ENCODE measurements around the gene MTERF2.

The MTERF2 gene

GRCh38 chr12:106956048-106956578, 30.8 kb downstream of the MTERF2 start:
- H3K27ac ChIP-seq (ENCODE audit: low read depth, low read length), result peak overlapping the region; percentile 90
- peaks cover 8 to 43% (median 35%) of the 10 kb centered on the region in 5 donors for H3K4me1 ChIP-seq (ENCODE audit: control insufficient read depth in 5 of 5, insufficient read depth in 5 of 5, low read length in 5 of 5)
- no peaks in the 10 kb centered on the region for H3K36me3 ChIP-seq (ENCODE audit: control insufficient read depth in 5 of 5, insufficient read depth in 5 of 5, low read length in 5 of 5)
- H3K4me3 ChIP-seq (ENCODE audit: low read depth in 1 of 5, low read length in 5 of 5), result peak overlapping the region; percentile 70 to 96 (median 94)
- no peaks in the 10 kb centered on the region for H3K9me3 ChIP-seq (ENCODE audit: control insufficient read depth in 5 of 5, low read length in 5 of 5)
- no peaks in the 10 kb centered on the region for H3K27me3 ChIP-seq (ENCODE audit: control insufficient read depth in 5 of 5, insufficient read depth in 4 of 5, low read length in 5 of 5)
- H3K9ac ChIP-seq (ENCODE audit: low read length in 5 of 5), result peak overlapping the region; percentile 68 to 96 (median 85)

- Histone ChIP-seq H3K4me1 (ENCODE audit: control insufficient read depth in 5 of 5, insufficient read depth in 5 of 5, low read length in 5 of 5) (peaks cover 8 to 43% (median 35%) of the 10 kb centered on the region in 5 donors), H3K27ac (ENCODE audit: low read depth, low read length) (peak within 1 kb of the TSS; percentile 90), H3K36me3 (ENCODE audit: control insufficient read depth in 5 of 5, insufficient read depth in 5 of 5, low read length in 5 of 5) (no peaks in the 10 kb centered on the region), H3K4me3 (ENCODE audit: low read depth in 1 of 5, low read length in 5 of 5) (peak within 1 kb of the TSS; percentile 70 to 96 (median 94)), H3K27me3 (ENCODE audit: control insufficient read depth in 5 of 5, insufficient read depth in 4 of 5, low read length in 5 of 5) (no peaks in the 10 kb centered on the region), H3K9ac (ENCODE audit: low read length in 5 of 5) (peak within 1 kb of the TSS; percentile 68 to 96 (median 87)), H3K9me3 (ENCODE audit: control insufficient read depth in 5 of 5, low read length in 5 of 5) (no peaks in the 10 kb centered on the region)
These were observed 31.4 kb downstream of the MTERF2 start, which contains the start of gene TMEM263 for GRCh38 chr12:106955377-106956047. Gene TMEM263, plus strand, starts transcription at chr12:106955907. Its CDS starts 11,210 bp downstream, at chr12:106967117.

- peak overlapping the region; percentile 68 to 96 (median 87) for H3K9ac ChIP-seq (ENCODE audit: low read length in 5 of 5)
- H3K9me3 ChIP-seq (ENCODE audit: control insufficient read depth in 5 of 5, low read length in 5 of 5), result no peaks in the 10 kb centered on the region
- H3K4me3 ChIP-seq (ENCODE audit: low read depth in 1 of 5, low read length in 5 of 5), result peak overlapping the region; percentile 70 to 96 (median 94)
- H3K4me1 ChIP-seq (ENCODE audit: control insufficient read depth in 5 of 5, insufficient read depth in 5 of 5, low read length in 5 of 5), result peaks cover 8 to 43% (median 35%) of the 10 kb centered on the region in 5 donors
- no peaks in the 10 kb centered on the region for H3K36me3 ChIP-seq (ENCODE audit: control insufficient read depth in 5 of 5, insufficient read depth in 5 of 5, low read length in 5 of 5)
- H3K27me3 ChIP-seq (ENCODE audit: control insufficient read depth in 5 of 5, insufficient read depth in 4 of 5, low read length in 5 of 5), result no peaks in the 10 kb centered on the region
- H3K27ac ChIP-seq (ENCODE audit: low read depth, low read length), result peak overlapping the region; percentile 90
These were observed 32.2 kb downstream of the MTERF2 start for GRCh38 chr12:106954462-106955376.

- Histone ChIP-seq H3K36me3 (ENCODE audit: control insufficient read depth in 5 of 5, insufficient read depth in 5 of 5, low read length in 5 of 5) (no peaks in the 10 kb centered on the region), H3K9ac (ENCODE audit: low read length in 5 of 5) (peak overlapping the region in 1 of 5 donors; percentile 96), H3K4me3 (ENCODE audit: low read depth in 1 of 5, low read length in 5 of 5) (peak overlapping the region in 1 of 5 donors; percentile 96), H3K9me3 (ENCODE audit: control insufficient read depth in 5 of 5, low read length in 5 of 5) (peaks cover 0 to 5% (median 0%) of the 10 kb centered on the region in 5 donors), H3K27ac (ENCODE audit: low read depth, low read length) (no peak overlapping the region), H3K27me3 (ENCODE audit: control insufficient read depth in 5 of 5, insufficient read depth in 4 of 5, low read length in 5 of 5) (no peaks in the 10 kb centered on the region), H3K4me1 (ENCODE audit: control insufficient read depth in 5 of 5, insufficient read depth in 5 of 5, low read length in 5 of 5) (peaks cover 8 to 40% (median 29%) of the 10 kb centered on the region in 5 donors)
These were observed 33.3 kb downstream of the MTERF2 start for GRCh38 chr12:106953352-106954250.

GRCh38 chr12:106950591-106950990, 36.4 kb downstream of the MTERF2 start:
- Histone ChIP-seq H3K4me3 (ENCODE audit: low read depth in 1 of 5, low read length in 5 of 5) (no peak overlapping the region), H3K9me3 (ENCODE audit: control insufficient read depth in 5 of 5, low read length in 5 of 5) (peaks cover 0 to 5% (median 0%) of the 10 kb centered on the region in 5 donors), H3K27ac (ENCODE audit: low read depth, low read length) (no peak overlapping the region), H3K36me3 (ENCODE audit: control insufficient read depth in 5 of 5, insufficient read depth in 5 of 5, low read length in 5 of 5) (no peaks in the 10 kb centered on the region), H3K27me3 (ENCODE audit: control insufficient read depth in 5 of 5, insufficient read depth in 4 of 5, low read length in 5 of 5) (no peaks in the 10 kb centered on the region), H3K4me1 (ENCODE audit: control insufficient read depth in 5 of 5, insufficient read depth in 5 of 5, low read length in 5 of 5) (peaks cover 4 to 18% (median 12%) of the 10 kb centered on the region in 5 donors), H3K9ac (ENCODE audit: low read length in 5 of 5) (no peak overlapping the region)

GRCh38 chr12:106947461-106947860, 39.5 kb downstream of the MTERF2 start:
- no peaks in the 10 kb centered on the region for H3K4me1 ChIP-seq (ENCODE audit: control insufficient read depth in 5 of 5, insufficient read depth in 5 of 5, low read length in 5 of 5)
- no peaks in the 10 kb centered on the region for H3K36me3 ChIP-seq (ENCODE audit: control insufficient read depth in 5 of 5, insufficient read depth in 5 of 5, low read length in 5 of 5)
- H3K9ac ChIP-seq (ENCODE audit: low read length in 5 of 5), result no peak overlapping the region
- peaks cover 0 to 5% (median 0%) of the 10 kb centered on the region in 5 donors for H3K9me3 ChIP-seq (ENCODE audit: control insufficient read depth in 5 of 5, low read length in 5 of 5)
- H3K4me3 ChIP-seq (ENCODE audit: low read depth in 1 of 5, low read length in 5 of 5), result no peak overlapping the region
- H3K27ac ChIP-seq (ENCODE audit: low read depth, low read length), result no peak overlapping the region
- H3K27me3 ChIP-seq (ENCODE audit: control insufficient read depth in 5 of 5, insufficient read depth in 4 of 5, low read length in 5 of 5), result no peaks in the 10 kb centered on the region

GRCh38 chr12:106945261-106945851, 41.6 kb downstream of the MTERF2 start:
- H3K9me3 ChIP-seq (ENCODE audit: control insufficient read depth in 5 of 5, low read length in 5 of 5), result peaks cover 0 to 5% (median 0%) of the 10 kb centered on the region in 5 donors
- H3K4me3 ChIP-seq (ENCODE audit: low read depth in 1 of 5, low read length in 5 of 5), result no peak overlapping the region
- no peak overlapping the region for H3K9ac ChIP-seq (ENCODE audit: low read length in 5 of 5)
- H3K4me1 ChIP-seq (ENCODE audit: control insufficient read depth in 5 of 5, insufficient read depth in 5 of 5, low read length in 5 of 5), result no peaks in the 10 kb centered on the region
- H3K27ac ChIP-seq (ENCODE audit: low read depth, low read length), result no peak overlapping the region
- H3K36me3 ChIP-seq (ENCODE audit: control insufficient read depth in 5 of 5, insufficient read depth in 5 of 5, low read length in 5 of 5), result no peaks in the 10 kb centered on the region
- no peaks in the 10 kb centered on the region for H3K27me3 ChIP-seq (ENCODE audit: control insufficient read depth in 5 of 5, insufficient read depth in 4 of 5, low read length in 5 of 5)

- Histone ChIP-seq H3K9me3 (ENCODE audit: control insufficient read depth in 5 of 5, low read length in 5 of 5) (no peaks in the 10 kb centered on the region), H3K4me3 (ENCODE audit: low read depth in 1 of 5, low read length in 5 of 5) (no peak overlapping the region), H3K27me3 (ENCODE audit: control insufficient read depth in 5 of 5, insufficient read depth in 4 of 5, low read length in 5 of 5) (no peaks in the 10 kb centered on the region), H3K27ac (ENCODE audit: low read depth, low read length) (no peak overlapping the region), H3K9ac (ENCODE audit: low read length in 5 of 5) (no peak overlapping the region), H3K4me1 (ENCODE audit: control insufficient read depth in 5 of 5, insufficient read depth in 5 of 5, low read length in 5 of 5) (no peaks in the 10 kb centered on the region), H3K36me3 (ENCODE audit: control insufficient read depth in 5 of 5, insufficient read depth in 5 of 5, low read length in 5 of 5) (no peaks in the 10 kb centered on the region)
These were observed 44.2 kb downstream of the MTERF2 start for GRCh38 chr12:106942775-106943174.

All from subcutaneous abdominal adipose tissue (tissue), 5 donors.